SK-N-SH treated with all-trans-retinoic acid at 6 μM for 48 hours (cell line): ENCODE measurements around the gene PTPRT.

Experiments
- ATAC-seq: fragments of 200-7000 bp; cut with Tn5 transposase; 3 replicates; pipeline ENCODE4 v1.9.1; 2020; ENCODE audit warnings: mild to moderate bottlenecking, moderate library complexity
- ARNTL ChIP-seq: fragments of 450-650 bp; formaldehyde crosslinking; IDR thresholded peaks from 2 replicates; pipeline ENCODE4 v1.5.0; 2020; ENCODE audit warnings: low read depth, mild to moderate bottlenecking, moderate library complexity, borderline replicate concordance
- CSDC2 ChIP-seq: fragments of 250-450 bp; sonication (Bioruptor Pico); IDR thresholded peaks from 2 replicates; pipeline ENCODE4 v1.5.0; 2020; ENCODE audit warnings: mild to moderate bottlenecking, moderate library complexity
- ESRRG ChIP-seq: fragments of 250-450 bp; sonication (Bioruptor Pico); IDR thresholded peaks from 2 replicates; pipeline ENCODE4 v1.6.1; 2021; ENCODE audit warnings: mild to moderate bottlenecking
- GLIS3 ChIP-seq: fragments of 250-450 bp; sonication (Bioruptor Pico); IDR thresholded peaks from 2 replicates; pipeline ENCODE4 v1.5.0; 2020; ENCODE audit warnings: mild to moderate bottlenecking, moderate library complexity
- ISL1 ChIP-seq: fragments of 250-450 bp; sonication (Bioruptor Pico); IDR thresholded peaks from 2 replicates; pipeline ENCODE4 v2.1.2; 2022; ENCODE audit warnings: mild to moderate bottlenecking, moderate library complexity
- OSR1 ChIP-seq: fragments of 250-450 bp; sonication (Bioruptor Pico); IDR thresholded peaks from 2 replicates; pipeline ENCODE4 v1.8.0; 2022; ENCODE audit warnings: moderate library complexity, mild to moderate bottlenecking, inconsistent platforms
- PPARA ChIP-seq: fragments of 250-450 bp; sonication (Bioruptor Pico); IDR thresholded peaks from 2 replicates; pipeline ENCODE4 v1.5.0; 2020; ENCODE audit warnings: mild to moderate bottlenecking, borderline replicate concordance
- RARB ChIP-seq: fragments of 250-450 bp; sonication (Bioruptor Pico); IDR thresholded peaks from 2 replicates; pipeline ENCODE4 v1.8.0; 2021; ENCODE audit warnings: mild to moderate bottlenecking, moderate library complexity
- TCF4 ChIP-seq: fragments of 250-450 bp; sonication (Bioruptor Pico); IDR thresholded peaks from 2 replicates; pipeline ENCODE4 v1.8.0; 2021; ENCODE audit warnings: mild to moderate bottlenecking, moderate library complexity, borderline replicate concordance
- ZC3H10 ChIP-seq: fragments of 250-450 bp; sonication (Bioruptor Pico); IDR thresholded peaks from 2 replicates; pipeline ENCODE4 v1.5.1; 2021; ENCODE audit warnings: mild to moderate bottlenecking, moderate library complexity
- ZFP3 ChIP-seq: fragments of 250-450 bp; sonication (Bioruptor Pico); IDR thresholded peaks from 2 replicates; pipeline ENCODE4 v1.5.0; 2020; ENCODE audit warnings: mild to moderate bottlenecking, moderate library complexity
- ZNF70 ChIP-seq: fragments of 450-650 bp; formaldehyde crosslinking; IDR thresholded peaks from 2 replicates; pipeline ENCODE4 v1.5.0; 2020; ENCODE audit warnings: mild to moderate bottlenecking, moderate library complexity
- ZNF8 ChIP-seq: fragments of 450-650 bp; formaldehyde crosslinking; IDR thresholded peaks from 2 replicates; pipeline ENCODE4 v1.5.0; 2020; ENCODE audit warnings: mild to moderate bottlenecking, moderate library complexity
- TF ChIP-seq, protein P1 (sequence below): fragments of 250-450 bp; sonication (Bioruptor Pico); IDR thresholded peaks from 2 replicates; pipeline ENCODE4 v1.5.1; 2020; ENCODE audit warnings: low read depth, mild to moderate bottlenecking, moderate library complexity
- TF ChIP-seq, protein P2 (sequence below): fragments of 250-450 bp; sonication (Bioruptor Pico); IDR thresholded peaks from 2 replicates; pipeline ENCODE4 v1.5.1; 2021; ENCODE audit warnings: mild to moderate bottlenecking, moderate library complexity
- TF ChIP-seq, protein P3 (sequence below): fragments of 250-450 bp; sonication (Bioruptor Pico); IDR thresholded peaks from 2 replicates; pipeline ENCODE4 v1.8.0; 2021; ENCODE audit warnings: low read depth, mild to moderate bottlenecking, moderate library complexity, borderline replicate concordance
- TF ChIP-seq, protein P4 (sequence below): fragments of 250-450 bp; sonication (Bioruptor Pico); IDR thresholded peaks from 2 replicates; pipeline ENCODE4 v1.5.0; 2020; ENCODE audit warnings: mild to moderate bottlenecking, moderate library complexity

The PTPRT gene

DNA sequence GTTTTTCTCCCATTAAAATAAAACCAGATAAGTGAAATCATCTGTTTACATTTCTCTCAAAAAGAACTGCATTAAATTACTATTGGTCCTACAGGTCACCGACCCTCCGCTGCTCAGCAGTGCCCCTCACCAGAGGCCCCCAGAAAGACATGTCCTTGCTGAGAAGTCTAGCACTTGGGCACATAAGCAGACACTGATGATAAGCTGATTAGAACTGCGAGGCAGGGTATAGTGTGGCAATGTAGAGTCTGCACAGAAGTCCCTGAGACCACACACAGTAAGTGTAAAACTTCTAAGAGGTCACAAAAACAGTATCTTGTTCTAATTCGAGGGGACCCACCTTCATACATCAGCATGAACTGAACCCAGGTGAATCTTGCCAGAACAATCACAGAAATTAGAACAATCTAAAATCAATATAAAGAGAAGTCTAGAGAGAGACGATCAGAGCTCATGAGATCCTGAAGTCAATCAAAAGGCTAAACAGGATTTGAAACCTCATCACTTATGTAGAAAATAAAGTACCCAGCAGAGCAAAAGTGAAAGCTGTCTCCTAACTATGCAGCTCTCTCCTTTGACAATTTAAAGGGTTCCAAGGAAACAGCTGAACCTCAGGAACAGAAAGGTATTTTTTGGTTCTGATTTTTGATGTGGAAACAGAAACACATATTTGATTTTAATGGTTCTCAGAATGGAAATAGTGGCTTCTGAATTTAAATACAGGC, 182.9 kb downstream of the PTPRT start:
- no peak for ATAC-seq

DNA sequence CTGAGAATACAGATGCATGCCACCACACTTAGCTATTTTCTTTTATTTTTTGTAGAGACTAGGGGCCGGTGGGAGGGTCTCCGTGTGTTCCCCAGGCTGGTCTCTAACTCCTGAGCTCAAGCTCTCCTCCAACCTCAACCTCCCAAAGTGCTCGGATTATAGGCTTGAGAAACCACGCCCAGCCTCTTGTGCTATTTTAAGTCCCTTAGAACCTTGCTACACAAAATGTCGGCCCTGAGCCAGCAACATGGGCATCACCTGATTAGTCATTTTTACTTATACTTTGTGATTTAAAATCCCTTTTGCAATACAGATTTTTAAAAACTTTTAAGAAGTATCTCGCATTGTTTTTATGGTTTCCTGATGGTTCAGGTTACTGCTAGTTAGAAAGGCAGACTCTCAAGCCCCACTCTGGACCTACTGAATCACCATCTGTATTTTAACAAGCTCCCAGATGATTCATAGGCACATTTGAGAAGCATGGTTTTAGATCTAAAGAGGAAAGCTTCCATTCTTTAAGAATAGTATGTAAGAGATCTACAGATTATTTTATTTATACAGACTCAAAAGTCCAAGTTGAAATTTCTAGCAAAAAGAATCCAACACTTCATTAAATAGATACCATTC, 186.3 kb downstream of the PTPRT start:
- TF ChIP-seq ZFP3 (CRISPR knock-in tag) (no peak), GLIS3 (CRISPR knock-in tag) (no peak), RARB (CRISPR knock-in tag) (no peak), ESRRG (CRISPR knock-in tag) (no peak), OSR1 (CRISPR knock-in tag) (no peak), CSDC2 (CRISPR knock-in tag) (no peak), ISL1 (CRISPR knock-in tag) (no peak), ARNTL (no peak), ZC3H10 (CRISPR knock-in tag) (no peak), PPARA (CRISPR knock-in tag) (no peak), ZNF70 (CRISPR knock-in tag) (no peak), ZNF8 (CRISPR knock-in tag) (no peak), TCF4 (CRISPR knock-in tag) (no peak)
- TF ChIP-seq, protein P1, sequence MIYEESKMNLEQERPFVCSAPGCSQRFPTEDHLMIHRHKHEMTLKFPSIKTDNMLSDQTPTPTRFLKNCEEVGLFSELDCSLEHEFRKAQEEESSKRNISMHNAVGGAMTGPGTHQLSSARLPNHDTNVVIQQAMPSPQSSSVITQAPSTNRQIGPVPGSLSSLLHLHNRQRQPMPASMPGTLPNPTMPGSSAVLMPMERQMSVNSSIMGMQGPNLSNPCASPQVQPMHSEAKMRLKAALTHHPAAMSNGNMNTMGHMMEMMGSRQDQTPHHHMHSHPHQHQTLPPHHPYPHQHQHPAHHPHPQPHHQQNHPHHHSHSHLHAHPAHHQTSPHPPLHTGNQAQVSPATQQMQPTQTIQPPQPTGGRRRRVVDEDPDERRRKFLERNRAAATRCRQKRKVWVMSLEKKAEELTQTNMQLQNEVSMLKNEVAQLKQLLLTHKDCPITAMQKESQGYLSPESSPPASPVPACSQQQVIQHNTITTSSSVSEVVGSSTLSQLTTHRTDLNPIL (CRISPR knock-in tag): no peak
- TF ChIP-seq, protein P2, sequence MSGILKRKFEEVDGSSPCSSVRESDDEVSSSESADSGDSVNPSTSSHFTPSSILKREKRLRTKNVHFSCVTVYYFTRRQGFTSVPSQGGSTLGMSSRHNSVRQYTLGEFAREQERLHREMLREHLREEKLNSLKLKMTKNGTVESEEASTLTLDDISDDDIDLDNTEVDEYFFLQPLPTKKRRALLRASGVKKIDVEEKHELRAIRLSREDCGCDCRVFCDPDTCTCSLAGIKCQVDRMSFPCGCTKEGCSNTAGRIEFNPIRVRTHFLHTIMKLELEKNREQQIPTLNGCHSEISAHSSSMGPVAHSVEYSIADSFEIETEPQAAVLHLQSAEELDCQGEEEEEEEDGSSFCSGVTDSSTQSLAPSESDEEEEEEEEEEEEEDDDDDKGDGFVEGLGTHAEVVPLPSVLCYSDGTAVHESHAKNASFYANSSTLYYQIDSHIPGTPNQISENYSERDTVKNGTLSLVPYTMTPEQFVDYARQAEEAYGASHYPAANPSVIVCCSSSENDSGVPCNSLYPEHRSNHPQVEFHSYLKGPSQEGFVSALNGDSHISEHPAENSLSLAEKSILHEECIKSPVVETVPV: no peak
- TF ChIP-seq, protein P3, sequence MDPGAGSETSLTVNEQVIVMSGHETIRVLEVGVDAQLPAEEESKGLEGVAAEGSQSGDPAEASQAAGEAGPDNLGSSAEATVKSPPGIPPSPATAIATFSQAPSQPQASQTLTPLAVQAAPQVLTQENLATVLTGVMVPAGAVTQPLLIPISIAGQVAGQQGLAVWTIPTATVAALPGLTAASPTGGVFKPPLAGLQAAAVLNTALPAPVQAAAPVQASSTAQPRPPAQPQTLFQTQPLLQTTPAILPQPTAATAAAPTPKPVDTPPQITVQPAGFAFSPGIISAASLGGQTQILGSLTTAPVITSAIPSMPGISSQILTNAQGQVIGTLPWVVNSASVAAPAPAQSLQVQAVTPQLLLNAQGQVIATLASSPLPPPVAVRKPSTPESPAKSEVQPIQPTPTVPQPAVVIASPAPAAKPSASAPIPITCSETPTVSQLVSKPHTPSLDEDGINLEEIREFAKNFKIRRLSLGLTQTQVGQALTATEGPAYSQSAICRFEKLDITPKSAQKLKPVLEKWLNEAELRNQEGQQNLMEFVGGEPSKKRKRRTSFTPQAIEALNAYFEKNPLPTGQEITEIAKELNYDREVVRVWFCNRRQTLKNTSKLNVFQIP (CRISPR knock-in tag): no peak
- ATAC-seq: no peak

More for the DNA sequence above, 182.9 kb downstream of the PTPRT start:
- TF ChIP-seq, protein P1 (CRISPR knock-in tag): no peak
- TF ChIP-seq RARB (CRISPR knock-in tag): no peak
- TF ChIP-seq, protein P2: no peak

DNA sequence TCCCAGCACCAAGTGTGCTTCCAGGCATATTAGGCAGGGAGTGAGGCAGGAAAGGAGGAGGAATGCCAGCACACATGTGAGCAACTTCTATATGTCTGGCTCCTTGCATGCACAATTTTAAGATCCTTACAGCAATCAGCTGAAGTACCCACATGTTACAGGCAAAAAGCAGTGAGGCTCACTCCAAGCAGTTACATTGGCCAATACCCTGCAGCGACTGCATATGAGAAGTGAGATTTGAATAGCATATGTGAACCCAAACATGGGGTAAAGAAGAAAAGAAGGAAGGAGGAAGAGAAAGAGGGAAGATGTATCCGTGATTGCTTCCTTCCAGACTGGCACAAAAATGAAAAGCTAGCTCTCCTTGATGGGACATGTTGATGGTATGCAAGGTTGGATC, 193.6 kb downstream of the PTPRT start:
- TF ChIP-seq RARB (CRISPR knock-in tag): no peak
- no peak for TF ChIP-seq ZNF70 (CRISPR knock-in tag)
- TF ChIP-seq, protein P4, sequence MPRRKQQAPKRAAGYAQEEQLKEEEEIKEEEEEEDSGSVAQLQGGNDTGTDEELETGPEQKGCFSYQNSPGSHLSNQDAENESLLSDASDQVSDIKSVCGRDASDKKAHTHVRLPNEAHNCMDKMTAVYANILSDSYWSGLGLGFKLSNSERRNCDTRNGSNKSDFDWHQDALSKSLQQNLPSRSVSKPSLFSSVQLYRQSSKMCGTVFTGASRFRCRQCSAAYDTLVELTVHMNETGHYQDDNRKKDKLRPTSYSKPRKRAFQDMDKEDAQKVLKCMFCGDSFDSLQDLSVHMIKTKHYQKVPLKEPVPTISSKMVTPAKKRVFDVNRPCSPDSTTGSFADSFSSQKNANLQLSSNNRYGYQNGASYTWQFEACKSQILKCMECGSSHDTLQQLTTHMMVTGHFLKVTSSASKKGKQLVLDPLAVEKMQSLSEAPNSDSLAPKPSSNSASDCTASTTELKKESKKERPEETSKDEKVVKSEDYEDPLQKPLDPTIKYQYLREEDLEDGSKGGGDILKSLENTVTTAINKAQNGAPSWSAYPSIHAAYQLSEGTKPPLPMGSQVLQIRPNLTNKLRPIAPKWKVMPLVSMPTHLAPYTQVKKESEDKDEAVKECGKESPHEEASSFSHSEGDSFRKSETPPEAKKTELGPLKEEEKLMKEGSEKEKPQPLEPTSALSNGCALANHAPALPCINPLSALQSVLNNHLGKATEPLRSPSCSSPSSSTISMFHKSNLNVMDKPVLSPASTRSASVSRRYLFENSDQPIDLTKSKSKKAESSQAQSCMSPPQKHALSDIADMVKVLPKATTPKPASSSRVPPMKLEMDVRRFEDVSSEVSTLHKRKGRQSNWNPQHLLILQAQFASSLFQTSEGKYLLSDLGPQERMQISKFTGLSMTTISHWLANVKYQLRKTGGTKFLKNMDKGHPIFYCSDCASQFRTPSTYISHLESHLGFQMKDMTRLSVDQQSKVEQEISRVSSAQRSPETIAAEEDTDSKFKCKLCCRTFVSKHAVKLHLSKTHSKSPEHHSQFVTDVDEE (CRISPR knock-in tag): no peak
- ATAC-seq: no peak
